Activated CD8-positive, alpha-beta T cell treated with anti-CD3 and anti-CD28 coated beads for 36 hours (primary cell): ENCODE data around the gene CYRIA. TPM values are rescaled to one million over a fixed set of nuclear protein-coding genes. Genes with fewer than 3 reads are reported as not detected.

Source experiments
- ATAC-seq: fragments of 200-7000 bp; cut with Tn5 transposase; one replicate; pipeline ENCODE4 v1.10.0; 2021; ENCODE audit warnings: mild to moderate bottlenecking, moderate library complexity
- CTCF ChIA-PET: fragments of 350-600 bp; sonication (Branson Sonifier 250); formaldehyde crosslinking; loops from one replicate; lab custom pipeline; 2021; ENCODE audit warnings: antibody characterized with exemption; lab: Charles Lee
- POLR2A ChIA-PET: fragments of 350-600 bp; sonication (Branson Sonifier 250); formaldehyde crosslinking; loops from one replicate; lab custom pipeline; 2021; ENCODE audit warnings: antibody characterized with exemption; lab: Charles Lee
- DNase-seq: peaks from one replicate; pipeline ENCODE4 v3.0.0-alpha.2; 2020
- H3K27ac Mint-ChIP-seq: one replicate; pipeline ENCODE4 v1.8.0; 2021; ENCODE audit warnings: mild to moderate bottlenecking, mixed read lengths
- H3K27me3 Mint-ChIP-seq: one replicate; pipeline ENCODE4 v1.8.0; 2021; ENCODE audit warnings: mixed read lengths
- H3K36me3 Mint-ChIP-seq: one replicate; pipeline ENCODE4 v1.8.0; 2021; ENCODE audit warnings: low read depth, mixed read lengths
- H3K4me1 Mint-ChIP-seq: one replicate; pipeline ENCODE4 v1.8.0; 2021; ENCODE audit warnings: low read depth, mixed read lengths
- H3K4me3 Mint-ChIP-seq: one replicate; pipeline ENCODE4 v1.8.0; 2021; ENCODE audit warnings: mild to moderate bottlenecking, moderate library complexity, mixed read lengths
- H3K9me3 Mint-ChIP-seq: one replicate; pipeline ENCODE4 v1.8.0; 2021; ENCODE audit warnings: mixed read lengths
- CTCF ChIP-seq: fragments of 200-600 bp; IDR thresholded peaks from one replicate; pipeline ENCODE4 v1.8.0; 2022; ENCODE audit warnings: antibody characterized with exemption, mild to moderate bottlenecking
- intact Hi-C: fragments of 100-400 bp; cut with micrococcal nuclease; formaldehyde crosslinking; loops from one replicate; pipeline ENCODE4 v1.10.0; 2022
- total RNA-seq, 2 experiments: library from RNA; stranded (reverse); gene quantifications; one replicate each; pipeline ENCODE4 v1.2.3, GENCODE V29; 2021

CYRIA gene
- total RNA-seq, 2 experiments from 2014 or later, result 0.70 to 0.72 TPM

- ATAC-seq, result no peak
- peaks cover 3% of the 10 kb centered on the region for H3K27me3 Mint-ChIP-seq
These were observed 12.6 kb downstream of the CYRIA start for GRCh38 chr2:16653083-16653375.

GRCh38 chr2:16652296-16653082 is 13.1 kb downstream of the CYRIA start:
- intact Hi-C loops, result no loop called here
- Mint-ChIP-seq H3K4me3 (no peak overlapping the region), H3K27ac (no peak overlapping the region), H3K4me1 (peaks cover 5% of the 10 kb centered on the region), H3K36me3 (no peaks in the 10 kb centered on the region), H3K9me3 (no peaks in the 10 kb centered on the region), H3K27me3 (peaks cover 3% of the 10 kb centered on the region)
- POLR2A ChIA-PET, result no interaction called here
- ATAC-seq (no peak), DNase-seq (no peak)
- no peak for TF ChIP-seq CTCF
- CTCF ChIA-PET, result interaction anchor here (1.2 kb wide), 1 partner anchor 44 kb away, joined by 3 read pairs; no protein-coding TSS in a partner anchor

More at GRCh38 chr2:16653083-16653375, 12.6 kb downstream of the CYRIA start:
- Mint-ChIP-seq H3K9me3 (no peaks in the 10 kb centered on the region), H3K4me3 (no peak overlapping the region), H3K27ac (no peak overlapping the region), H3K4me1 (peaks cover 5% of the 10 kb centered on the region), H3K36me3 (no peaks in the 10 kb centered on the region)
- ChIA-PET CTCF (no interaction called here), POLR2A (no interaction called here)
- no peak for DNase-seq
- intact Hi-C loops, result no loop called here
- TF ChIP-seq CTCF, result no peak

- POLR2A ChIA-PET, result no interaction called here
- no peak for TF ChIP-seq CTCF
- CTCF ChIA-PET, result interaction anchor here (1.2 kb wide), 2 partner anchors 42 to 106 kb away, joined by 3 read pairs; no protein-coding TSS in a partner anchor
- ATAC-seq (peak; percentile 54), DNase-seq (no peak)
- Mint-ChIP-seq H3K4me1 (peaks cover 5% of the 10 kb centered on the region), H3K36me3 (no peaks in the 10 kb centered on the region), H3K9me3 (no peaks in the 10 kb centered on the region), H3K27me3 (no peaks in the 10 kb centered on the region), H3K27ac (peak overlapping the region; percentile 28), H3K4me3 (peak overlapping the region; percentile 28)
- intact Hi-C loops, result no loop called here
These were observed 15.1 kb downstream of the CYRIA start for GRCh38 chr2:16650287-16651249.

GRCh38 chr2:16649353-16650286 is 16.0 kb downstream of the CYRIA start:
- Mint-ChIP-seq H3K36me3 (no peaks in the 10 kb centered on the region), H3K4me1 (peaks cover 5% of the 10 kb centered on the region), H3K27ac (no peak overlapping the region), H3K4me3 (no peak overlapping the region), H3K27me3 (no peaks in the 10 kb centered on the region), H3K9me3 (no peaks in the 10 kb centered on the region)
- DNase-seq, result peak; percentile 26
- ChIA-PET POLR2A (no interaction called here), CTCF (no interaction called here)
- peak; percentile 55 for ATAC-seq
- intact Hi-C loops, result no loop called here
- TF ChIP-seq CTCF, result no peak
